ENCODE results near the gene ELOVL6. TPM values are rescaled to one million over a fixed set of nuclear protein-coding genes. Genes with fewer than 3 reads are reported as not detected.
A peak's percentile ranks its signal among the peaks of the same experiment; 100 is the strongest.

ELOVL6 gene
- total RNA-seq, 4 donors from 2014 or later: 2.1 to 4.1 (median 3.3) TPM

GRCh38 chr4:110184791-110185155 lies 13.6 kb downstream of the ELOVL6 start:
- intact Hi-C loops (cut with DNase I): no loop called here
- DNase-seq: no peak
- Histone ChIP-seq H3K36me3 (no peaks in the 10 kb centered on the region), H3K4me3 (replicated peaks in 1 of 3) (no peak overlapping the region), H3K27ac (no peak overlapping the region), H3K27me3 (no peaks in the 10 kb centered on the region), H3K9me3 (no peaks in the 10 kb centered on the region), H3K4me1 (peaks cover 11 to 12% of the 10 kb centered on the region in 2 donors)
- 75 to 85% methylated on average over 1 of the region's 1 CpG for WGBS, 2 donors
- TF ChIP-seq POLR2A (IDR thresholded peaks at IDR 0.05): no peak
- TF ChIP-seq CTCF (IDR thresholded peaks at IDR 0.05): no peak

- H3K4me3 ChIP-seq (replicated peaks in 1 of 3): no peak overlapping the region
- DNase-seq: no peak
- 46 to 54% methylated on average over 4 of the region's 4 CpGs for WGBS, 2 donors
- H3K36me3 ChIP-seq: no peaks in the 10 kb centered on the region
- TF ChIP-seq CTCF (IDR thresholded peaks at IDR 0.05) (no peak), POLR2A (IDR thresholded peaks at IDR 0.05) (no peak)
- no peak overlapping the region for H3K27ac ChIP-seq
- intact Hi-C loops (cut with DNase I): no loop called here
- no peaks in the 10 kb centered on the region for H3K9me3 ChIP-seq
- no peaks in the 10 kb centered on the region for H3K27me3 ChIP-seq
- H3K4me1 ChIP-seq: peaks cover 11 to 12% of the 10 kb centered on the region in 2 donors
Measured at GRCh38 chr4:110184140-110184790, 14.2 kb downstream of the ELOVL6 start.

GRCh38 chr4:110183643-110184042 lies 14.8 kb downstream of the ELOVL6 start:
- Histone ChIP-seq H3K36me3 (no peaks in the 10 kb centered on the region), H3K27me3 (no peaks in the 10 kb centered on the region), H3K9me3 (no peaks in the 10 kb centered on the region), H3K27ac (no peak overlapping the region), H3K4me3 (replicated peaks in 1 of 3) (no peak overlapping the region), H3K4me1 (peaks cover 11 to 12% of the 10 kb centered on the region in 2 donors)
- DNase-seq: peak; percentile 45 to 59
- TF ChIP-seq POLR2A (IDR thresholded peaks at IDR 0.05) (no peak), CTCF (IDR thresholded peaks at IDR 0.05) (no peak)
- intact Hi-C loops (cut with DNase I): no loop called here
- WGBS, 2 donors: 32 to 36% methylated on average over 5 of the region's 5 CpGs

GRCh38 chr4:110183058-110183457 lies 15.4 kb downstream of the ELOVL6 start:
- intact Hi-C loops (cut with DNase I): no loop called here
- H3K9me3 ChIP-seq: no peaks in the 10 kb centered on the region
- no peaks in the 10 kb centered on the region for H3K27me3 ChIP-seq
- H3K4me3 ChIP-seq (replicated peaks in 1 of 3): no peak overlapping the region
- no peak for DNase-seq
- H3K27ac ChIP-seq: no peak overlapping the region
- no peak for TF ChIP-seq CTCF (IDR thresholded peaks at IDR 0.05)
- no peak for TF ChIP-seq POLR2A (IDR thresholded peaks at IDR 0.05)
- 90 to 93% methylated on average over 5 of the region's 5 CpGs for WGBS, 2 donors
- H3K36me3 ChIP-seq: no peaks in the 10 kb centered on the region
- H3K4me1 ChIP-seq: peaks cover 11 to 12% of the 10 kb centered on the region in 2 donors

- Histone ChIP-seq H3K36me3 (no peaks in the 10 kb centered on the region), H3K4me1 (peaks cover 11 to 12% of the 10 kb centered on the region in 2 donors), H3K9me3 (no peaks in the 10 kb centered on the region), H3K27ac (no peak overlapping the region), H3K27me3 (no peaks in the 10 kb centered on the region), H3K4me3 (replicated peaks in 1 of 3) (no peak overlapping the region)
- TF ChIP-seq POLR2A (IDR thresholded peaks at IDR 0.05) (no peak), CTCF (IDR thresholded peaks at IDR 0.05) (no peak)
- WGBS, 2 donors: 91 to 93% methylated on average over 3 of the region's 3 CpGs
- DNase-seq: no peak
- intact Hi-C loops (cut with DNase I): no loop called here
Measured at GRCh38 chr4:110181890-110182289, 16.5 kb downstream of the ELOVL6 start.

All from thyroid gland (tissue), 4 donors.